Hepatic stellate cell (primary cell): Measurements from ENCODE around the gene LMX1B.

Source experiments
- DNase-seq: peaks from one replicate; pipeline ENCODE4 v3.0.0; 2011; ENCODE audit warnings: low spot score

Gene LMX1B

DNA sequence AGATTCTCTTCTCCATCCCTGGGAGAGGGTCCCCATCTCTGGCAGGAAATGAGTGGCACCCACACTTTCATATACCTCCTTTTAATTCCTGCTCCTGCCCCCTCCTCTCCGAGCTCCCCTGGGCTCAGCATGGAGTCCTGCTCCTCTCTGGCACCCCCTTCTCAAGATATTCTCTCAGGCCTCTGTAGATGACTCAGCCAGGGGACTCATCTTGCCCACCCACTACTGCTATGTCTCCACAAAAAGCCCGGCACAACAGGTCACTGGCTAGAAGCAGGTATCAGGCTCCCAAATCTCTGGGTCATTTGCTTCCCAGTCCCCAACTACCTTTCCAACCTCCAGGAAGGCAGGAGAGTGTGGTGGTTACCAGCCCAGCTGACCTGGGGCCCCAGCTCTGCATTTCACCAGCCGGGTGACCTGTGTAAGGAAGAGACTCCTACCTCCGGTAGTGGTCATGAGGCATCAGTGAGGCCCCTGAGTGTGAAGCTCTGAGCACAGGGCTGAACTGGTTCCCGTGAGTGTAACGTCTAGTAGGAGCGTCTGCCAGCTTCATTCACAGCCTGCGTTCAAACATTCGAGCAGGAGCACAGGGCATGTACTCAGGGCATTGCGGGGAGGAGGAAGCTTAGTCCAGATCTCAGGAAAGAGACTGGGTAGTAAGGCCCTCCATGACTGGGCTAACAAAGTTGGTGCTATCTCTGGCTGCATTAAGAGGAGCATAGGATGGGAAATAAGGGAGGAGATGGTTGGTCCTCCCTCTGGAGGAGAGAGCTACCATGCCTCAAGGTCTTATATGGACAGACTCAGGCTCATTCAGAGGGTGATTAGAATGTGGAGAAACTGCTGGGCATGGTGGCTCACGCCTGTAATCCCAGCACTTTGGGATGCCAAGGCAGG is 63.7 kb downstream of the LMX1B start:
- no peak for DNase-seq

DNA sequence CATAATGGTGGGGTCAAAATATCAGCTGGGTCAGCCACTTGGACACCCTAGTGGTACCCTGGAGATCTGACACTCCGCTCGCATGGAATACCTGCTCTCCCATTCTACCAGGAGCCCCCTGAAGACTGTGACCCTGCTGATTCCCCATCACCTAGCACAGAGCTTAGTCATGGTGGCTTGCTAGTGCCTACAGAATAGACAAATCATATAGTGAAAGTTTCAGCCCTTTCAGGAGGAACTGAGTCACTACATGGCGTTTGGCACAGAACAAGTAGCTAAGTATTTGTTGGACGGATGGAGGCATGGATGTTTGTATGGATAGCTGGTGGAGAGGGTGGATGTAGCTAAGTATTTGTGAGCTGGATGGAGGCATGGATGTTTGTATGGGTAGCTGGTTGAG is 65.3 kb downstream of the LMX1B start:
- no peak for DNase-seq

DNA sequence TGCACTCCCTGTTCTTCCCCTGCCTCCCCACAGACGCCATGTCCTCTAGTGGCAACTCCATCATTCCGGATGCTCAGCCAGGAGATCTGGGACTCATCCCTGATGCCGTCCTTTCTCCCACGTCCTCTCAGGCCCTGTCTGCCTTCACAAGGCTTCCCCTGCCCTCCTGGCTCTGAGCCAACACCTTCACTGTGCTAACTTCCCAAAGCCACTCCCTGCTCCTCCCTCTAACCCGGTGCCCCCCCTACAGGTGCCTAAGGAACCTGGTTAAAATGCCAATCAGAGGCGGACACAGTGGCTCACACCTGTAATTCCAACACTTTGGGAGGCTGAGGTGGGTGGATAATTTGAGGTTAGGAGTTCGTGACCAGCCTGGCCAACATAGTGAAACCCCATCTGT is 67.6 kb downstream of the LMX1B start:
- no peak for DNase-seq

DNA sequence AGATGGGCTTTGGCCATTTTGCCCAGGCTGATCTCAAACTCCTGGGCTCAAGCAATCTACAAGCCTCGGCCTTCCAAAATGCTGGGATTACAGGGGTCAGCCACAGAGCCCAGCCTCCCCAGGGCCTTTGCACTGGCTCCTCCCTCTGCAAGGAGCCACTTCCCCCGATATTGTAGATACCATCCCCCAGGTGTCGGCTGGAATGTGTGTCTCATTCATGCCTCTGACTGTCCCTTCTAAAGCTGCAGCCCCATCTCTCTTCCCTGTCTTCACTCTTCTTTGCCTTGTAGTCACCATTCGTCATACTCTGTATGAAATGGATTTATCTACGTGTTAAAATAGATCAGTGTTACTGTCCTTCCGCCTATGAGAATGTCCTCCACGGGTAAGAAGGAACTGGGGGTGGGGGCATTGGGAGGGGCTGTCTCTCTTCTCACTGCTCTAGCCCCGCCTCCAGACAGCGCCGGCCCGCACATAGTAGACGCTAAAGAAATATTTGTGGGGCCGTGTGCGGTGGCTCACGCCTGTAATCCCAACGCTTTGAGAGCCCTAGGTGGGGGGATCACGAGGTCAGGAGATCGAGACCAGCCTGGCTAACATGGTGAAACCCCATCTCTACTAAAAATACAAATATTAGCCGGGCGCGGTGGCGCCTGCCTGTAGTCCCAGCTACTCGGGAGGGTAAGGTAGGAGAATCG is 68.5 kb downstream of the LMX1B start:
- DNase-seq, result no peak

DNA sequence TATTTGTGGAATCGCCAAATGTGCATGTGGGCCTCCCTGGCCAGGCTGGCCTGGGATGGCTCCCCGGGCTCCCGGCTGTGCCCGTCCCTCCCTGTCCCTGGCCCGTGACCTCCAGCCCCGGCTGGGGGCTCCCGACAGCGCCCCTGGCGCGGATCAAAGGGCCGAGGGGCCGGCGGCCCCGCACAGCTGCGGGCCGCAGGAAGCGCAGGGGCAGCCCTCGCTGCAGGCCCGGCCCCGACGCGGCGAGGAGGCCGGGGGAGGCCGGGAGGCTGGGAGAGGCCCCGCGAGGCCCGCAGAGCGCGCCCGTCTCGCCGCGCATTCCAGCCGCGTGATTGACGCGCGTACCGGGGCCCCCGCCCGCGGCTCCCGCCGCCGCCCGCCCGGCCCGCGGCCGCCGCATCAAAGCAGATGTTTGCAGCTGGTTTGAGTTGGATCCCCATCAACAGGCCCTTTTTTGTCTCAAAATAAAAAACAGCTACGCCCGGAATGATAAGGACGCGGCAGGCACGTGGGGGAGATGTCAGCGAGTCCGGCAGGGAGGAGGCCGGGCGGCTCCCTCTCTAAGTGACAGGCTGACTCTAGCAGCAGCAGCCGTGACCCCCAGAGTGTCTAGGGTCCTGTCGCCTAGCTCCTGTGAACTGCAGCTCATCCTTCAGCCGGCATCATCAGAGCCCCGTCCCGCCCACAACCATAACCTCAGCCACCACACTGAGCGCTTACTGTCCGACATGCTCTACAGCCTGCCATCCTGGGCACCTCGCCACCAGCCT is 69.4 kb downstream of the LMX1B start:
- DNase-seq, result no peak

DNA sequence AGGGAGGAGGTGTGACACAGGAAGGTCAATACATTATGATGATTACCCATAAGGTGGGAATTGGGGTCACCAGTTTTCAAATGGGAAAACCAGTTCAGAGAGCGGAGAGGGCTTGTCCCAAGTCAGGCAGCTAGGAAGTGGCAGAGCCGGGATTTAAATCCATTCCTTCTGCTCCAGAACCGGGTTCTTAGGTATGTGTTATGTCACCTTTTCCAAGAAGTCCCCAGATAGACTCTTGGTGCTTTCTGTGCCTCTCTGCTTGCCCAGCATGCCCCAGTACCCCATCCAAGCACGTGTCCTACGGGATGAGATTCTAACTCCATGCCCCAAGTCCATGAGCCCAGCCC is 69.9 kb downstream of the LMX1B start:
- DNase-seq, result no peak

DNA sequence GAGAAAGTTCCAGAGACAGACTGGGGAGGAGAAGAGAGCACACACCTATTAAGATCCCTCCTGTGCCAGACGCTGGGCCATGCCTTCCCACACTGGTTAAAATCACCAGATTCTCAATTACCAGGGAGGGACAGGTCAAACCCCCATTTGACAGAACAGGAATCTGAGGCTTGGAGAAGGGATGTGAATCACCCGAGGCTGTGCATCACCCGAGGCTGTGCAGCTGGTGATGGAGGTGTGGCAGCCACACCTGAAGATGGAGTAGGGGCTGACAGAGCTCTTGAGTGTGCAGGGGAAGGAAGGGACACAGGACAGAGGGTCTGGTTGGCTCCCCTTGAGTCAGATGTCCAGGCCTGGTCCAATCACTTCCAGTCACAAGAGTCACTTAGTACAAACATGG is 70.6 kb downstream of the LMX1B start:
- DNase-seq, result no peak

DNA sequence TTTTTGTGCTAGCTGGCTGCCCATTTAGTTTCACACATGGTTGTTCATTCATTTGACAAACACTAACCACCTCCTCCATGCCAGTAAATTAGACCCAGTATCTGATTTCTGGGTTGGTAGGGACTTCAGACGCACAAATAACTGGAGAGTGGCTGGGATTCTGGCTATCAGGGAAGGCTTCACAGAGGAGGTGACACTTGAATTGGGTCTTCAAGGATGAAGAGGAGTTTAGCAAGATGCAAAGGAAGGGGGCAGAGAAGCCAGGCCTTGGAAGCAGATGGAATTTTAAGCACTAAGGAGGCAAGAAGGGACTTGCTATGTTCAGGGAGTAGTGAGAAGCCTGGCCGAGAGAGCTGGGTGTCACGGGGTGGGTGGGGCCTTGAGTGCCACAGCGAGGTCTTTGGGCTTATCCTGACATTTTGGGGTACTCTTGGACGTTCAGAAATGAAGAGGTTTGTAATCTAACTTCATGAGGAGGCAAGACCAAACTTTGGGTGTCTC is 71.3 kb downstream of the LMX1B start:
- DNase-seq, result no peak

DNA sequence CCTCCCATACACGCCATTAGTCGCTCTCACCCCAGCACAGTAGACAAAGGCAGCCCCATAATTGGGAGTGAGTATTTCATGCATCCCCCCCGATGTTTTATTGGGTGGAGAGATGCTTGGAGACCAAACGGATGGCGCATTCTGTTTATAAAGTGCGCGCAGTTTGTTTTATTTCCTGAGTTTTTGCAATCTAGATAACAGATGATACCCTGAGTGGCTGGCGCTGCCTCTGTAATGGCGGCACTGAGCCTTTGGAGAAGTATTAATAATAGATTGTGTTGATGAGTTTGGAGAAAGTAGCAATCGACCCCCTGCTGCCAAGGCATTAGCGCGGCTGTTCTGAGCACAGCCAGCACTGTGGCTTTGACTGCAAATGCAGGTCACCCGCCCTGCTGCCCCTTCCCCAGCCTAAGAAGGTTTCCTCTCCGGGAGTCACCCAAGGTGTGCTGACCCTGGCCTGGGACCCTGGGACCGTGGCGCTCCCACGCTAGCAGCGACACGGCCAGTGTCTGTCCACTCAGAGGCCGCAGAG is 74.3 kb downstream of the LMX1B start:
- no peak for DNase-seq

DNA sequence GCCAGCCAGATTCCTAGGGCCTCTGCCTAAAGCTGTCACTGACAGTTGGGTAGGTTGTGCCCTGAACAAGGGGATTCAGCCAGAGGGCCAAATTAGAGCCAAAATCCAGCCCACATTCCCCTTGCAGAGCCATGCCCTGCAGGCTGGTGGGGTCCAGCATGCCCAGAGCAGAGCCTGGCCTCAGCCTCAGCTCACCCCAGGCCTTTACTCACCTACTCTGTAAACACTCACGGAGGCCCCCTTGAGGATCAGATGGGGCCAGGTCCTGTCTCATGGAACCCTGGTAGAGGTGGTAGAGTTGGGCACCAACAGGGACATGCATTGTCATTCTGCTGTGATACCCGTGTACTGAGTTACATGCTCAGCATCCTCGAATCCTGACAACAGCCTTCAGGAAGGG is 74.9 kb downstream of the LMX1B start:
- DNase-seq, result no peak

DNA sequence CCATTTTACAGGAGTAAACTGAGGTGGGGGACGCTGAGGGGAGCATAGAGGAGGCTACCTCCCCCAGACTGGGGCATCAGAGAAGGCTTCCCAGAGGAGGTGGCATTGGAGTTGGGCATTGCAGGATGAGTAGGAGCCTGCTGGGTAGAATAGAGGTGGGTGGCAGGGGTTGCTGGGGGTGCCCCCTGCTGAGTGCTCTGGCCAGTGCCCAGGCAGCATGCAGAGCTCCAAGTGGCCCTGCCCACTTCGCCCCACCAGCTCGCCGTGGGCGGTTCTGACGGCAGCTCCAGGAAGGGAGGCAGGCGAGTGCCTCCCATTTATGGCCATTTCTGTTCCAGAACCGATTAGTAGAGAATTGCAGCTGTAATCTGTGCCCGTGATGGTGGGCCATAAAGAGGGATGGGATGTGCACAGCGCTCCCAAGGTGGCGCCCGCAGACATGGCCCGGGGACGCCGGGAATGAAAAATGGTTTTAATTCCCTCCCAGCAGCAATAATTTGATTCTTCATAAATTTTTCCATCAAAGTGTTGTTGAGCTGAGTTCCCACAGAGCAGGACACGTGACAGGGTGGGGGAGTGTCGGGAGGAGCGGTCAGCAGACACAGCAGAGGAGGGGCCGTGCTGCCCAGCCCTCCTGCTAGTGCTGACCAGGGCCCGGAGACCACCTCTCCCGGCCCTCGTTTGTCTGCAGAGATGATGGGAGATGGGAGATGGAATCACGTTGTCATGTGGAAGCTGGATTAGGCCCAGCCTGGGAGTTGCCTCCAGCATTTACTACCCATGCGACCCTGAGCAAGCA is 75.5 kb downstream of the LMX1B start:
- no peak for DNase-seq

DNA sequence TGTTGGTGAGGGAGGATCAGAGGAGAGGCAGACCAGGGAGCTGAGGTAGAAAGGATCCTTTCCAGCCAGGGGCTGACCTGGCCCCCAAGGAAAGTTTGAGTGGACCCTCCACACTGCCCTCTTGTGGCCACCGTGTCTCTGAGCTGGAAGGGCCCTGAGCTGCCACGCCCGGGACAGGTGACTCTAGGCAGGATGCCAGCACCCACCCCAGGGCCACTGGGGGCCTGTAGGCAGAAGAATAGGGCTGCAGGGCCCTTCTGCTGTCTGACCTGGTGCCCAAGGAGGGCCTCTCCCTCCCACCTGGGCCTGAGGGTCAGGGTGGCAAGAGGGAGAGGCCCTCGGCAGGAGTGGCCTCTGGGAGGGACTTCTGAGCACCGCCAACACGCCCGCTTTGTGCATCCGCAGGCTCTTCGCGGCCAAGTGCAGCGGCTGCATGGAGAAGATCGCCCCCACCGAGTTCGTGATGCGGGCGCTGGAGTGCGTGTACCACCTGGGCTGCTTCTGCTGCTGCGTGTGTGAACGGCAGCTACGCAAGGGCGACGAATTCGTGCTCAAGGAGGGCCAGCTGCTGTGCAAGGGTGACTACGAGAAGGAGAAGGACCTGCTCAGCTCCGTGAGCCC is 76.8 kb downstream of the LMX1B start:
- no peak for DNase-seq

DNA sequence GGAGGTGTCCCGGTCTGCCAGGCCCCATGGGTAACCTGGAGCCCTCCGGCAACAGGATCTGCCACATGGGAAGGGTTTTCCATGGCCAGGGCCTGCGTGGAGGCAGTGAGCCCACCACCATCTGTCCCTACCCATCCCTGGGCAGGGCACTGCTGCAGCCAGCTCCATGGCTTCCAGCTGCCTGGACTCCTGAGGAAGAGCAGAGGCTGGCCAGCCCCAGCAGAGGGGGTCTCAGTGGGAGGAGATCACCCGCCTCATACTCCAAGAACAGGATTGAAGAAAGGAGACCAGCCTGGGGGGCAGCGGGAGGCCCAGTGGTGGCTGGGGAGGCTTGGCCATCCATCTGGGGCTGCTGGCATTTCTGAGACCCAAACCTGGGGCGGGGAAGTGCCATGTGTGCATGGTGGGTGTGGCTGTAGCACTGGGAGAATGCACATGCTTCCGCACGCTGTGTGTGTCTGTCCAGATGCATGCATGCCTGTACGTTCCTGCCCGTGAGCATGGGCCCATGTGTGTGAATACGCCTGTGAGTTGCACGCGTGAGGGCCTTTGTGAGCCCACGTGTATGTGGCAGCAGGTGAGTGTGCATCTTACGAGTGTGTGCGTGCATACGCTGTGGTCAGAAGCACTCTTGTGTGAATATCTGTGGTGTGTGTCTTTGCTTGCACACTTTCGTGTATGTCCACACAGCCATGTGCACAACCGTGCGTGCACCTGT is 78.5 kb downstream of the LMX1B start:
- DNase-seq, result no peak

DNA sequence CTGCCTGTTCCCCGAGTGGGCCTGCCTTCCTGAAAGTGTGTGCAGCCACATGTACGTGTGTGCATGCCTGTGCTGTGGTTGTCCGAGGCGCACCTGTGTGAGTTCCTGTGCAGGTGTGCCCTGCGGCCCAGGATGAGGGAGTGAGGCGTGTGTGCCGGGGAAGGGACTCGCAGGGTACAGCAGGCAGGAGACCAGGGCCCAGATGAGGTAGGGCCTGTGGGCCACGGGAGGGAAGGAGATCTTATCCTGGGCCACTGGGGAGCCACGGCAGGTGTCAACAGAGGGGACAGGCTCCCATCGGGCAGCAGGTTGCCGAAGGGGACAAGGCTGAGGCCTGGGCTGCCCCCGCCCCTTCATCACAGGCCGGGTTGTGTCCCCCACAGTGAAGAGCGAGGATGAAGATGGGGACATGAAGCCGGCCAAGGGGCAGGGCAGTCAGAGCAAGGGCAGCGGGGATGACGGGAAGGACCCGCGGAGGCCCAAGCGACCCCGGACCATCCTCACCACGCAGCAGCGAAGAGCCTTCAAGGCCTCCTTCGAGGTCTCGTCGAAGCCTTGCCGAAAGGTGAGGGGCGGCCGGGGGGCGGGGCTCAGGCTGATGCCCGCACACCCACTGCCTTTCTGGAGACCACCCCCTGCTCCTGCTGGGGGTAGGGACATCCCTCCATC is 79.2 kb downstream of the LMX1B start:
- no peak for DNase-seq

DNA sequence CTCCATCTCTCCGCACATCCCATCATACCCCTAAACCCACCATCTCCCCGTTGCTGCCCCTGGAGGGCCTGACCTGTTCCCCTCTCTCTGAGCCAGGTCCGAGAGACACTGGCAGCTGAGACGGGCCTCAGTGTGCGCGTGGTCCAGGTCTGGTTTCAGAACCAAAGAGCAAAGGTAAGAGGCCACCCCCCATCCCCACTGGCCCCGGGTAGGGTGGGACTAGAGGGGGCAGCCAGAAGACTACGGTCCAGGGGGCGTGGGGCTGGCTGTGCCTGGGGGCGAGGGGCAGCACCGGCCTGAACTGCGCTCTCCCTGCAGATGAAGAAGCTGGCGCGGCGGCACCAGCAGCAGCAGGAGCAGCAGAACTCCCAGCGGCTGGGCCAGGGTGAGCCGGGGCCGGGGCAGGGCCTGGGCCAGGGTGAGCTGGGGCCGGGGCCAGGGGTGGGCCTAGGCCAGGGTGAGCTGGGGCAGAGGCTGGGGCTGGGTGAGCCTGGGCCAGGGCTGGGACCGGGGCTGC is 79.8 kb downstream of the LMX1B start:
- no peak for DNase-seq

DNA sequence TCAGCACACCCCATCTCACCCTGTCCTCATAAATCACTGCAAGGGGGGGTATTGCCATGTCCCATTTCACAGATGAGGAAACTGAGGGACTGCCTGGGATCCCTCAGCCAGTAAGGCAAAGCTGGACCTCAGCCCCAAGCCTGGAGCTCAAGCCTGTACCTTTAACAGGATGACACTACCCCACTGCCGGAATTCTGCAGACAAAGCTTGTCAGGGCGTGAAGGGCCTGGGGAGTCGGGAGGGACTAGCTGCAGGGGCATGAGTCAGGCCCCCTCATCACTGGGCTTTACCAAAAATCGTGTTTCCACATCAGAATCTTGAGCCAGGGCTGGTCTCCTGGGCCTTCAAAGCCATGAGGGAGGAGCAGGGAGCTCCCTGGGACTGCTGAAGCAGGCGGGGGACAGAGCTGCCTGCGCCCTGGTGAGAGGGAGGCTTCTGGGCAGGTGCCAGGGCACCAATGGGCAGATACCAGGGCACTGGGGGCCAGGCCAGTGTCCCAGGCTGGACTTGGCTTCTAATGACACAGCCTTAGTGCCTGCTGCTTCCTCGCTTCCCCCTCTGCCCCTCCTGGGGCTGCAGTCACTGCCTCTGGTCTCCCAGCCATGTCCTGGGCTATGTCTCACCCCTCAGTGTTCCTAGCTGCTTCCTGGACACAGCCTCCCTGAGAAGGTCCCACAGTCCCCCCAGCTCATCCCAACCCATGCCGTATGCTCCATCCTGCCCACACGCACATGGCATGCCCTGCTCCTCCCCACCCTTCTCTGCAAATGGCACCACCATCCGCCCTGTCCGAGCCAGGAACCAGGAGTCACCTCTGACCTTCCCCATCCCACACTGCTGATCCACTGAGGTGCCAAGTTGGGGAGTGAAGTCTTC is 80.7 kb downstream of the LMX1B start:
- no peak for DNase-seq

DNA sequence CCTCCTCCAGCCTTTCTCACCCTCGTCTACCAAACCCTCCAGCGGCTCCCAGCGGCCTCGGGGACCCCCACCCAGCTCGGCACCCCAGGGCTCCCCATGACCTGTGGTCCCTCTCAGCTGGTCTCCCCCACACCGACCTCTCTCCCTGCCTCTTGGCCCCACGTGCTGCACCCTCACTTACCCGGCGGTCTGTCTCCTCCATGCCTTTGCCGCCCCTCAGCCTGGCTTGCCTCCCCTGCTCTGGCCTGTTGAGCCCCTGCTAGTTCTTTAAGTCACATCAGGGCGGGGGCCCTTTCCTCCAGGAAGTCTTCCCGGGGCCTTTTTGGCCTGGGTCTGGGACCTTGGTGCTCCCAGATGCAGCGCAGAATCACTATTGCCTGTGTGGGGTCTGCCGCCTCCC is 81.5 kb downstream of the LMX1B start:
- no peak for DNase-seq

DNA sequence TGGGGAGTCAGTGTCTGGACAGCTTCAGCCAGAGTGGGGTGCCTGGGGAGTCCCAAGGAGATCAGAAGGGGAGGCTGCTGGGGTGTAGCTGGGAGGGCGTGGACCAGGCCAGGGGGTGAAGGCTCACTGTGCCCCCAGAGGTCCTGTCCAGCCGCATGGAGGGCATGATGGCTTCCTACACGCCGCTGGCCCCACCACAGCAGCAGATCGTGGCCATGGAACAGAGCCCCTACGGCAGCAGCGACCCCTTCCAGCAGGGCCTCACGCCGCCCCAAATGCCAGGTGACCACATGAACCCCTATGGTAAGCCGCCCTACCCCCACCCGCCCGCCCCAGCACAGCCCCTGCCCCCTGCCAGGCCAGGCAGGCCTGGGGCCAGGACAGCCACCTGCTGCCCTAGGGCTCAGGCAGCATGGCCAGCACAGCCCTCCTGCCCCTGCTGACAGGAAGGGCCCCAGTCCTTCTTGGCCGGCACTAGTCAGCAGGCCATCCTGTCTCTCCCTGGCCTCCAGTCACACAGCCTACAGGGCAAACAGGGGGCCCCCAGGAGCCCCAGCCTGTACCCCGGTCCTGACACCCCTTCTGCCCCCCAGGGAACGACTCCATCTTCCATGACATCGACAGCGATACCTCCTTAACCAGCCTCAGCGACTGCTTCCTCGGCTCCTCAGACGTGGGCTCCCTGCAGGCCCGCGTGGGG is 82.1 kb downstream of the LMX1B start:
- DNase-seq, result no peak
